OCI-LY7 (cell line): ENCODE results near the gene COMMD9. TPM values are rescaled to one million over a fixed set of nuclear protein-coding genes. Genes with fewer than 3 reads are reported as not detected.
"Not testable (repeated sequence)": the region's sequence is repeated elsewhere in the genome, so short reads cannot be mapped to it uniquely, and the experiment has no call there.

Source experiments
- BruUV-seq: library from RNA; stranded (reverse); fragments of 400-500 nt; replicated peaks from 2 replicates; lab custom pipeline; 2021; lab: Mats Ljungman, UMichigan
- CTCF ChIA-PET: fragments of 300-600 bp; sonication (Branson Sonifier 250); formaldehyde crosslinking; loops from one replicate; lab custom pipeline; 2022; ENCODE audit warnings: antibody characterized with exemption; ENCODE audit not compliant: unreplicated experiment; lab: Charles Lee
- POLR2A ChIA-PET: fragments of 300-600 bp; sonication (Branson Sonifier 250); formaldehyde crosslinking; loops from one replicate; lab custom pipeline; 2022; ENCODE audit warnings: antibody characterized with exemption; lab: Charles Lee
- DNase-seq: peaks from one replicate; pipeline ENCODE4 v3.0.0-alpha.2; 2015; ENCODE audit warnings: low spot score
- H2AFZ ChIP-seq: fragments of 200-600 bp; sonication (generic), shearing (Covaris generic); 2 replicates; pipeline ENCODE4 v1.6.1; 2014; ENCODE audit warnings: mild to moderate bottlenecking, antibody characterized with exemption, low read length, moderate library complexity
- H3K27ac ChIP-seq: fragments of 200-600 bp; sonication (generic); 2 replicates; pipeline ENCODE4 v1.5.1; 2014; ENCODE audit warnings: mixed run types, low read depth, mild to moderate bottlenecking, moderate library complexity, low read length, inconsistent platforms; ENCODE audit not compliant: poor library complexity, severe bottlenecking
- H3K36me3 ChIP-seq: fragments of 200-600 bp; sonication (generic); 2 replicates; pipeline ENCODE4 v1.6.1; 2014; ENCODE audit warnings: mild to moderate bottlenecking, antibody characterized with exemption, low read length, moderate library complexity, mixed read lengths; ENCODE audit not compliant: insufficient read depth
- H3K4me1 ChIP-seq: fragments of 200-600 bp; sonication (generic); 2 replicates; pipeline ENCODE4 v1.5.1; 2014; ENCODE audit warnings: mild to moderate bottlenecking, low read length; ENCODE audit not compliant: insufficient read depth, poor library complexity, severe bottlenecking
- H3K4me2 ChIP-seq: fragments of 200-600 bp; sonication (generic); 2 replicates; pipeline ENCODE4 v1.6.1; 2014; ENCODE audit warnings: mild to moderate bottlenecking, low read length
- H3K4me3 ChIP-seq: fragments of 200-600 bp; sonication (generic); 2 replicates; pipeline ENCODE4 v1.5.1; 2014; ENCODE audit warnings: mild to moderate bottlenecking, low read depth, low read length; ENCODE audit not compliant: poor library complexity, severe bottlenecking
- H3K79me2 ChIP-seq: fragments of 200-600 bp; sonication (generic); 2 replicates; pipeline ENCODE4 v1.6.1; 2016; ENCODE audit warnings: low read depth, mild to moderate bottlenecking, low read length, moderate library complexity, mixed read lengths; ENCODE audit not compliant: insufficient read depth
- H3K9me2 ChIP-seq: fragments of 200-600 bp; sonication (generic); 2 replicates; pipeline ENCODE4 v1.6.1; 2016; ENCODE audit warnings: mild to moderate bottlenecking, low read length, mixed read lengths; ENCODE audit not compliant: insufficient read depth
- H3K9me3 ChIP-seq: fragments of 200-600 bp; sonication (generic); 2 replicates; pipeline ENCODE4 v1.6.1; 2014; ENCODE audit warnings: mild to moderate bottlenecking, mixed run types, low read length, mixed read lengths
- H4K20me1 ChIP-seq: fragments of 200-600 bp; sonication (generic); 2 replicates; pipeline ENCODE4 v1.6.1; 2014; ENCODE audit warnings: mild to moderate bottlenecking, antibody characterized with exemption, low read length, moderate library complexity, mixed read lengths; ENCODE audit not compliant: insufficient read depth
- EZH2phosphoT487 ChIP-seq: fragments of 200-600 bp; sonication (generic); IDR thresholded peaks from 2 replicates; pipeline ENCODE4 v1.6.1; 2018; ENCODE audit warnings: low read depth, borderline replicate concordance, mild to moderate bottlenecking, mixed run types, antibody characterized with exemption, low read length, moderate library complexity, mixed read lengths
- intact Hi-C: fragments of 100-400 bp; cut with micrococcal nuclease; formaldehyde crosslinking; loops from one replicate; pipeline ENCODE4 v1.10.0; 2022; ENCODE audit not compliant: unreplicated experiment
- total RNA-seq, 2 experiments: library from RNA; depleted of rRNA in 1 of 2; stranded (reverse); fragments of >200 nt in 1 of 2; shearing (Covaris generic) in 1 of 2; gene quantifications; 2 replicates each; pipeline ENCODE4 v1.2.3, GENCODE V29; 2014 to 2022
- TF ChIP-seq, protein P1 (sequence below): fragments of 200-600 bp; sonication (generic); conservative IDR thresholded peaks from 2 replicates; pipeline ENCODE4 v1.5.1; 2014; ENCODE audit warnings: mild to moderate bottlenecking, antibody characterized with exemption, low read length, moderate library complexity, mixed read lengths

Gene COMMD9
- total RNA-seq, 2 experiments from 2014 or later: 37.6 to 46.8 TPM

DNA sequence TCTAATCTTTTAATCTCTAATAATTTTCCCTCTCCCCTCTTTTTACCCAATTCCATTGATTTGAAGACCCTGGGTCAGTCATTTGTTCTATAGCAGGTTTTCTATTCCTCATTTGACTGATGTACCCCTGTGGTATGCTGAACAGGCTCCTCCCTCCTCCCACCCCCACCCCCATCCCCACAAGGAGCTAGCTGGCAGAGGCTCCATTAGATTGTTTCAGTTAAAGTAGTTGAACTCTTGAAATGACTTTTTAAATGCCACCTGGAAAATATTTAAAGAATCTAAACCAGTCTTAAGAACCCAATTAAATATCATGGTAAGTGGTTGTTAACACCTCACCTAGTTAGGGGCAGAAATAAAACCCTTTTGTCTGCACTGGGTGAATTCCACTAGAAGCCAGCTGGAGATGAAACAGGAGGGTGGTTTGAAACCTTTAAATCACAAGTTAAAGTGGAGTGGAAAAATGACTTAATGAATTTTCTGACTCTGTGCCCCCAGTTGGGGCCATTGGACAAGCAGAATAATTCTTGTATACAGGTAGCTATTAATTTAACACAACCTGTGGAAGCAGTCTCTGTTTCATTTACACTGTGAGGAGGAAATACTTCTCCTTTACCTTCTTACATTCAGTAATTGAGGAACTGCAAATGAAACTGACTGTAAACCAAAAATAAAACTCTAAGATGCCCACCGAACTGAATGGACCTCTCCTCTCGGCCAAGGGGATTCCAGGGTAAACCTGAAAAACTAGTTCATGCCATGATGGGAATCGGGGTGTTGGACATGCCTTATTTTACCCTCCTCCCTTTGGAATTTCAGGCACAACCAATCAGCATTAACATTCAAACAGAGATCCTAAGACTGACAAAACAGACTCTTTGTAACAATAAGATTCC, 37.5 kb upstream of the COMMD9 start:
- ChIA-PET POLR2A (interaction anchor here (0.7 kb wide), 1 partner anchor 11 kb away, joined by 3 read pairs; no protein-coding TSS in a partner anchor), CTCF (no interaction called here)
- TF ChIP-seq EZH2phosphoT487: no peak
- TF ChIP-seq, protein P1, sequence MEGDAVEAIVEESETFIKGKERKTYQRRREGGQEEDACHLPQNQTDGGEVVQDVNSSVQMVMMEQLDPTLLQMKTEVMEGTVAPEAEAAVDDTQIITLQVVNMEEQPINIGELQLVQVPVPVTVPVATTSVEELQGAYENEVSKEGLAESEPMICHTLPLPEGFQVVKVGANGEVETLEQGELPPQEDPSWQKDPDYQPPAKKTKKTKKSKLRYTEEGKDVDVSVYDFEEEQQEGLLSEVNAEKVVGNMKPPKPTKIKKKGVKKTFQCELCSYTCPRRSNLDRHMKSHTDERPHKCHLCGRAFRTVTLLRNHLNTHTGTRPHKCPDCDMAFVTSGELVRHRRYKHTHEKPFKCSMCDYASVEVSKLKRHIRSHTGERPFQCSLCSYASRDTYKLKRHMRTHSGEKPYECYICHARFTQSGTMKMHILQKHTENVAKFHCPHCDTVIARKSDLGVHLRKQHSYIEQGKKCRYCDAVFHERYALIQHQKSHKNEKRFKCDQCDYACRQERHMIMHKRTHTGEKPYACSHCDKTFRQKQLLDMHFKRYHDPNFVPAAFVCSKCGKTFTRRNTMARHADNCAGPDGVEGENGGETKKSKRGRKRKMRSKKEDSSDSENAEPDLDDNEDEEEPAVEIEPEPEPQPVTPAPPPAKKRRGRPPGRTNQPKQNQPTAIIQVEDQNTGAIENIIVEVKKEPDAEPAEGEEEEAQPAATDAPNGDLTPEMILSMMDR: no peak
- Histone ChIP-seq H3K79me2 (no peaks in the 10 kb centered on the region), H3K4me2 (no peak overlapping the region), H3K27ac (no peak overlapping the region), H4K20me1 (no peaks in the 10 kb centered on the region), H3K4me1 (no peaks in the 10 kb centered on the region), H3K4me3 (no peak overlapping the region), H3K9me3 (no peaks in the 10 kb centered on the region), H2AFZ (no peak overlapping the region), H3K9me2 (no peaks in the 10 kb centered on the region), H3K36me3 (no peaks in the 10 kb centered on the region)
- no peak for DNase-seq
- BruUV-seq: no TSS peak
- intact Hi-C loops: no loop called here

- H3K36me3 ChIP-seq, CTCF ChIA-PET, intact Hi-C loops: not testable (repeated sequence)
Observed at GRCh38 chr11:36325403-36325802, 36.2 kb upstream of the COMMD9 start.

GRCh38 chr11:36324956-36325355, 35.7 kb upstream of the COMMD9 start:
- H3K27ac ChIP-seq, H3K4me3 ChIP-seq, H3K4me2 ChIP-seq, H3K4me1 ChIP-seq, POLR2A ChIA-PET, H4K20me1 ChIP-seq, intact Hi-C loops, H3K36me3 ChIP-seq, H3K9me2 ChIP-seq, BruUV-seq, H3K79me2 ChIP-seq, H3K9me3 ChIP-seq, CTCF ChIA-PET, DNase-seq, H2AFZ ChIP-seq: not testable (repeated sequence)

More at GRCh38 chr11:36325403-36325802, 36.2 kb upstream of the COMMD9 start:
- BruUV-seq, H3K4me2 ChIP-seq, H3K4me1 ChIP-seq, H2AFZ ChIP-seq, H4K20me1 ChIP-seq, H3K27ac ChIP-seq, DNase-seq, H3K4me3 ChIP-seq, H3K9me2 ChIP-seq, H3K9me3 ChIP-seq, POLR2A ChIA-PET, H3K79me2 ChIP-seq: not testable (repeated sequence)
